H54 (cell line): ENCODE measurements around the gene IL19.

ENCODE experiments used
- DNase-seq: peaks from one replicate; pipeline ENCODE4 v3.0.0; 2011; ENCODE audit warnings: low spot score, mixed read lengths; ENCODE audit not compliant: insufficient read length
- FAIRE-seq: peaks from 3 replicates; lab custom pipeline; 2011; peaks lifted over from hg19 to GRCh38; lab: Jason Lieb, UNC
- POLR2A ChIP-seq: IDR thresholded peaks from 2 replicates; pipeline ENCODE4 v1.6.1; 2011; ENCODE audit warnings: low read depth, mild to moderate bottlenecking, low read length

Gene IL19

DNA sequence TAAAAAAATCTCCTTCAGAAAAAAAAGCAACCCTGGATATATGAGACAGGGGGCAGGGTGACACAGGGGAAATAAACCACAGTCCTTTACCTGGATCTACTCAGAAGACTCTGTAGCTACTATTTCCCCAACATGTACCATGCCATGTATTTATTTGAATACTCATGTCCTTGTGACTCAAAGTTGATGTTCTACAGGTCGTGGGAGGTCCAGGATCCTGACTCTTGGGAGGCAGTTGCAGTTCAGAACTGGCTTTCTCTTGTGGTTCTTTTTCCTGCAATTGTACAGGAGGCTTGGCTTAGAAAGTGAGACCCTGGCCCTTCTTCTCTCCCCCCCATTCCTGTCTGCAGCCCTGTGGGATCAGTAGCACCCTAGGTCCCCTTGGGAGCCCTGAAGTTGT, 120.8 kb downstream of the IL19 start:
- DNase-seq = no peak
- TF ChIP-seq POLR2A = no peak
- FAIRE-seq = no peak
